Measurements from ENCODE around the gene CCNY.

The CCNY gene

DNA sequence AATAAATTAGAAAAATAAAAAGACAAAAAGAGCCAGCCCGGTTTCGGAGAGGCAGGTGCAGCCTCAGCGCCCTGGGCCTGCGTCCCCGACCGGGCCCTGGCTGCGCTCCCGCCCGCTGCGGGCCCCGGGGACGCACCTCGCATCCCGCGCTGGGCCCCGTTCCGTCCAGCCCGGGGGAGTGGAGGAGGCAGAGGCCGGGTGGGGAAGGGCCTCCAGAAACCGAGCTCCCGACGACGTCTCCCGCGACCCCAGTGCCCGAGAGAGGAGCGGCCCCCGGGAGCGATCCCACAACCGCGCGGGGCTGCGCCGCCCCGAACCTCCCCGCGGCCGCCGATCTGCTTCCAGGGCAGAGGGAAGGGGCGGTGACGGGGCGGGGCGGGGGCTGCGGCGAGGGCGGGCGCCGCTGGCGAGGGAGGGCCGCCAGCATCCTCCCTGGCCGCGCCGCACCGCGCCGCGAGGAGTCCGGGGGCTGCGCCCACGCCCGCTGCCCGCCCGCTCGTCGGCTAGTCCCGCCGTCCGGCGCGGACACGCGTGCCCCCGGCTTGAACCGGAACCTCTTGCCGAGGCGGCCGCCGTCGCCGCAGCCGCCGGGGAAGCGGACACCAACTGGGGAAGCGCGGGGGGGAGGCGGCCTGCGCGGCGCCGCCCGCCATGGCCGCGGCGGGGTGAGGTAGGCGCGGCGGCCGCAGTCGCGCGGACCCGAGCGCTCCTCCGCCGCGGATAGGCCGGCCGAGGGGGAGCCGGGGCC lies at the start of gene CCNY:
CCNY (plus strand) TSS at position 426 of the 748 bp plus-strand sequence. CDS start 545 bp downstream, outside the sequence.
- H3K4me3 ChIP-seq (ENCODE audit: low read depth, low read length): peak within 1 kb of the TSS; percentile 95
- DNase-seq (ENCODE audit: low read depth): no peak
- TF ChIP-seq, protein P1, sequence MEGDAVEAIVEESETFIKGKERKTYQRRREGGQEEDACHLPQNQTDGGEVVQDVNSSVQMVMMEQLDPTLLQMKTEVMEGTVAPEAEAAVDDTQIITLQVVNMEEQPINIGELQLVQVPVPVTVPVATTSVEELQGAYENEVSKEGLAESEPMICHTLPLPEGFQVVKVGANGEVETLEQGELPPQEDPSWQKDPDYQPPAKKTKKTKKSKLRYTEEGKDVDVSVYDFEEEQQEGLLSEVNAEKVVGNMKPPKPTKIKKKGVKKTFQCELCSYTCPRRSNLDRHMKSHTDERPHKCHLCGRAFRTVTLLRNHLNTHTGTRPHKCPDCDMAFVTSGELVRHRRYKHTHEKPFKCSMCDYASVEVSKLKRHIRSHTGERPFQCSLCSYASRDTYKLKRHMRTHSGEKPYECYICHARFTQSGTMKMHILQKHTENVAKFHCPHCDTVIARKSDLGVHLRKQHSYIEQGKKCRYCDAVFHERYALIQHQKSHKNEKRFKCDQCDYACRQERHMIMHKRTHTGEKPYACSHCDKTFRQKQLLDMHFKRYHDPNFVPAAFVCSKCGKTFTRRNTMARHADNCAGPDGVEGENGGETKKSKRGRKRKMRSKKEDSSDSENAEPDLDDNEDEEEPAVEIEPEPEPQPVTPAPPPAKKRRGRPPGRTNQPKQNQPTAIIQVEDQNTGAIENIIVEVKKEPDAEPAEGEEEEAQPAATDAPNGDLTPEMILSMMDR (IDR thresholded peaks at IDR 0.05; ENCODE audit: low read depth, low read length, missing control alignments): no peak

DNA sequence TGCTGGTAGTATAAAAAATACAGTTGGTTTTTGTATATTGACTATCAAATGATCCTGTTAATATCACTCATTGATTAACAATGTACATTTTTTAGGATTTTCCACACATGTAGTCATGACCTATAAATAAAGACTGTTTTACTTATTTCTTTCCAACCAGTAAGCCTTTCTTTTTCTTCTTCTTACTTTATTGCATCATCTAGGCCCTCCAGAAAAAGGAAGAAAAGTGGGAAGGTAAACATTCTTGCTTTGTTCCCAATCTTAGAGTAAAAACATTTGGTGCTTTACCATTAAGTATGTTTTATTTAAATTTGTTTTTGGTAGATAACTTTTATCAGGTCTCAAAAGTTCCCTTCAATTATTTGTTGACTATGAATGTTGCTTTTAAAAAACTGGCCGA lies 47.1 kb upstream of the CCNY start:
- H3K4me3 ChIP-seq (ENCODE audit: low read depth, low read length): no peak overlapping the region
- TF ChIP-seq, protein P1 (IDR thresholded peaks at IDR 0.05; ENCODE audit: low read depth, low read length, missing control alignments): no peak
- DNase-seq (ENCODE audit: low read depth): no peak

DNA sequence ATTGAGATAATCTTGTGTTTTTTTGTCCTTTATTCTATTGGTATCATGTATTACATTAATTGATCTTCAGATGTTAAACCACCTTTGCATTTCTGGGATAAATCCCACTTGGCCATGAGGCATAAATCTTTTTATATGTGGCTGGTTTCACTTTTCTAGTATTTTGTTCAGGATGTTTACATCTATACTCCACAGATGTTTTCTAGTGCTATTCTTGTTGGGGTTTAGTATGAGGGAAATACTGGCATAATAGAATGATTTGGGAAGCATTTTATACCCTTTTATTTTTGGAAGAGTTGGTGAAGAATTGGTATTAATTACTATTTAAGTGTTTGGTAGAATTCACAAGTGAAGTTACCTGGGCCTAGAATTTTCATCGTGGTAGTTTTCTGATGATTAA lies 41.8 kb upstream of the CCNY start:
- no peak overlapping the region for H3K4me3 ChIP-seq (ENCODE audit: low read depth, low read length)
- no peak for DNase-seq (ENCODE audit: low read depth)
- TF ChIP-seq, protein P1 (IDR thresholded peaks at IDR 0.05; ENCODE audit: low read depth, low read length, missing control alignments): no peak

DNA sequence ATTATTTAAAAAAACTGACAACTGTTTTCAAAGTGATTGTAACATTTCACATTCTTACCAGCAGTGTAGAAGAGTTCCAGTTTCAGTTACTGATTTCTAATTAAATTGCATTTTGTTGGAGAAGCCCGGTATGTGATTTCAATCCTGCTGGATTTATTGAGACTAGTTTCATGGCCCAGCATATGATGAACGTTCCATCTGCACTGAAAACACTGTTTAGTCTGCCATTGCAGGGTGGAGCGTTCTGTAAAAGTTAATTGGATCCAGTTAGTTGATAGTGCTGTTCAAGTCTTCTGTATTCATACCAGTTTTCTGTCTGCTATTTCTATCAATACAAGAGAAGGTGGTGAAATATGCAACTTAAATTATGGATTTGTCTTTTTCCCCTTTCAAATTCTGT lies 37.3 kb upstream of the CCNY start:
- no peak for DNase-seq (ENCODE audit: low read depth)
- TF ChIP-seq, protein P1 (IDR thresholded peaks at IDR 0.05; ENCODE audit: low read depth, low read length, missing control alignments): no peak
- no peak overlapping the region for H3K4me3 ChIP-seq (ENCODE audit: low read depth, low read length)

DNA sequence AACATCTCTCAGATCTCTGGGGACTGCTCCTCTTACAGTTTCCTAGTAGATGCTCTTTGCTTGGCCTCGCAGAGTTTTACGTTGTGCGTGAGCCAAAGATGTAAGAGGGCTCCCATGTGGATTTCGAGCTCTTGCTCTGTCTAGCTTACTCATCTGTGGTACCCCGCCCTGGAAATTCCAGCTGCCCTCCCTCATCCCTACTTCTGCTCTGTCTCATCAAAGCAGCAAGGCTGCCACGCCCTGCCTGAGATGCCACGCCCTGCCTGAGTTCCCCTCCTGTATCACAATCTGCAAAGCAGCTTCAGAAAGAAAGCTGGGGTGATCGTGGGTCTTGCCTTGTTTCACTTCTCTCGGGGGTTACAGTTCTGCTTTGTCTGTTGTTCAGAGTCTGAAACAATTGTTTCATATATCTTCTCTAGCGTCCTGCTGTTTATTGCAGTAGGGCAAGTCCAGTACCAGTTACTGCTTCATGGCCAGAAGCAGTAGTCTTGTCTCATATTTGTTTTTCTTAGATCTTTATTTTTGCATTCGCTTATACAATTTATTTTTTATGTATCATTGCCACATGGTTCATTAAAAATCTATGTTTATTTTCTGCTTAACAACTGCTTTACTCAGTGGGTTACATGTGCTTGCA lies 36.1 kb upstream of the CCNY start:
- H3K4me3 ChIP-seq (ENCODE audit: low read depth, low read length): no peak overlapping the region
- peak; percentile 50 for DNase-seq (ENCODE audit: low read depth)

DNA sequence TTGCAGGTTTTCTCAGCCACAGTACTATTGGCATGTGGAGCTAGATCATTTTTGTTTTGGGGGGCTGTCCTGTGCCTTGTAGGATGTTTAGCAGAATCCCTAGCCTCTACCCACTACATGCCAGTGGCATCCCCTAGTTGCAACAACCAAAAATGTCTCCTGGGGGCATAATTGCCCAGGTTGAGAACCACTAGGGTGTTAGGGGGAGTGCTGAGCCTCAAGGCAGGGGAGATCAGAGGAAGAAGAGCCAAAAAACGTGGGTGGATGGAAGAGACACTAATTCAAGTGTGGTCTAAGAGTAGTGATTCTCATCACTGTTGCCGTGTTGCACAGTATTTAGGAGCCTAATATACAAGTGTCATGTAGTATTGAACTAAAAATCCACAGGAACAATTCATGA lies 31.7 kb upstream of the CCNY start:
- DNase-seq (ENCODE audit: low read depth): no peak
- TF ChIP-seq, protein P1 (IDR thresholded peaks at IDR 0.05; ENCODE audit: low read depth, low read length, missing control alignments): peak; percentile 8
- no peak overlapping the region for H3K4me3 ChIP-seq (ENCODE audit: low read depth, low read length)

More for the DNA sequence above, 36.1 kb upstream of the CCNY start:
- TF ChIP-seq, protein P1 (IDR thresholded peaks at IDR 0.05; ENCODE audit: low read depth, low read length, missing control alignments): no peak

Data from GM12864 (cell line).